ENCODE results near the gene MKI67. TPM values are rescaled to one million over a fixed set of nuclear protein-coding genes. Genes with fewer than 3 reads are reported as not detected.

The MKI67 gene
- total and polyA plus RNA-seq, 2 donors from 2014 or later = 0.04 to 2.4 TPM

- no peaks in the 10 kb centered on the region for H3K9me3 ChIP-seq (ENCODE audit: control insufficient read depth in 2 of 3, insufficient read depth in 1 of 3, low read length in 3 of 3)
- FAIRE-seq (no peak), DNase-seq (no peak)
- H3K9ac ChIP-seq (ENCODE audit: low read length in 3 of 3) = no peak overlapping the region
- intact Hi-C loops (cut with DNase I) = no loop called here
- no peak for TF ChIP-seq CTCF (IDR thresholded peaks at IDR 0.05; ENCODE audit: borderline replicate concordance, extremely low read depth, insufficient read depth)
- no peaks in the 10 kb centered on the region for H3K27me3 ChIP-seq (ENCODE audit: control insufficient read depth, insufficient read depth, low read length)
- H3K4me3 ChIP-seq (ENCODE audit: low read length in 3 of 3) = no peak overlapping the region
- peaks cover 0 to 4% (median 0%) of the 10 kb centered on the region in 3 donors for H3K36me3 ChIP-seq (ENCODE audit: control insufficient read depth in 2 of 3, insufficient read depth in 3 of 3, low read length in 3 of 3)
- H3K4me1 ChIP-seq (ENCODE audit: control insufficient read depth in 2 of 3, insufficient read depth in 2 of 3, low read depth in 1 of 3, low read length in 3 of 3) = no peaks in the 10 kb centered on the region
- H3K27ac ChIP-seq (ENCODE audit: low read depth in 2 of 2, low read length in 2 of 2) = no peak overlapping the region
Measured at GRCh38 chr10:128080641-128081040, 45.6 kb downstream of the MKI67 start.

- intact Hi-C loops (cut with DNase I) = no loop called here
- Histone ChIP-seq H3K9me3 (ENCODE audit: control insufficient read depth in 2 of 3, insufficient read depth in 1 of 3, low read length in 3 of 3) (no peaks in the 10 kb centered on the region), H3K4me1 (ENCODE audit: control insufficient read depth in 2 of 3, insufficient read depth in 2 of 3, low read depth in 1 of 3, low read length in 3 of 3) (no peaks in the 10 kb centered on the region), H3K27ac (ENCODE audit: low read depth in 2 of 2, low read length in 2 of 2) (no peak overlapping the region), H3K36me3 (ENCODE audit: control insufficient read depth in 2 of 3, insufficient read depth in 3 of 3, low read length in 3 of 3) (peaks cover 0 to 4% (median 0%) of the 10 kb centered on the region in 3 donors), H3K27me3 (ENCODE audit: control insufficient read depth, insufficient read depth, low read length) (no peaks in the 10 kb centered on the region), H3K4me3 (ENCODE audit: low read length in 3 of 3) (no peak overlapping the region), H3K9ac (ENCODE audit: low read length in 3 of 3) (no peak overlapping the region)
- TF ChIP-seq CTCF (IDR thresholded peaks at IDR 0.05; ENCODE audit: borderline replicate concordance, extremely low read depth, insufficient read depth) = no peak
- FAIRE-seq (no peak), DNase-seq (no peak)
Measured at GRCh38 chr10:128080231-128080630, 46.0 kb downstream of the MKI67 start.

DNA sequence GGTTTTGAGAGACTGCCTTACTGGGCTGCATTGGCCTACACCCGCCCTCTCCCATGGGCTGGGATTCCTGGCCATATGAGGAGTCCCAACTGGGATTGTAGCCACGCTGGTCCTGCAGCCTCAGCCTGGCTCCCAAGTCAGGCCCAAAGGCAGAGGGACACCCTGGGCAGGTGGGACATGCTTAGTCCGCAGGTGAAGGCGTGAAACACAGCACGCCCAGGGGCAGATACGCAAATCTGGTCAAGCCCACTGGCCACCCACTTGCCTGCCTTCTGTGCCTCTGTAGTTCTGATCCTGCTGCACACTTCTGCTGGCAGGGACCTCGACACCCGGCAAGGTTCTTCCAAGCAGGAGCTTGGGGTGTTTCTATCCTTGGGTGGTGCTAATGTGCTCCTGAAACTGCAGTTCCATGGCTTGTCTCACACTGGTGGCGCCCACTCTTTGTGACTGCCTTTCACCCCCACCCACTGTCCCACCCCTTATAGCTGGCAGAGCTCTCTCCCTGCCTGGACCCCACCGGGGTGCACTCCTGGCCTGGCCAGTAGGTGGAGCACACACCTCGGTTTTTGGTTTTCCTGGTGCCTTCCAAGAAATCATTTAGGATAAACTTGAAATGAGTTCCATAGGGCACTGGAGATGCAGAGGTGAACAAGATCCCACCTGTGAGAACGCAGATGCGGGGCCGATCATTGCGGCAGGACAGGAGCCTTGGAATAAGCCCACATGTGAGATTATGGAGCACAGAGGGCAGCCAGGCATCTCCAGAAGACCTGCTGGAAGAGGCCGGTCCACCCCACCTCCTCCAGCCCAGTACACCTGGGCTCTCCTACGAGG is 47.9 kb downstream of the MKI67 start:
- no peak overlapping the region for H3K9ac ChIP-seq (ENCODE audit: low read length in 3 of 3)
- TF ChIP-seq CTCF (IDR thresholded peaks at IDR 0.05; ENCODE audit: borderline replicate concordance, extremely low read depth, insufficient read depth) = peak; percentile 58
- peak in 3 of 5 donors; percentile 33 to 55 (median 54) for DNase-seq
- H3K4me1 ChIP-seq (ENCODE audit: control insufficient read depth in 2 of 3, insufficient read depth in 2 of 3, low read depth in 1 of 3, low read length in 3 of 3) = no peaks in the 10 kb centered on the region
- no peak overlapping the region for H3K4me3 ChIP-seq (ENCODE audit: low read length in 3 of 3)
- intact Hi-C loops (cut with DNase I) = no loop called here
- no peaks in the 10 kb centered on the region for H3K9me3 ChIP-seq (ENCODE audit: control insufficient read depth in 2 of 3, insufficient read depth in 1 of 3, low read length in 3 of 3)
- no peak for FAIRE-seq
- H3K27me3 ChIP-seq (ENCODE audit: control insufficient read depth, insufficient read depth, low read length) = no peaks in the 10 kb centered on the region
- H3K36me3 ChIP-seq (ENCODE audit: control insufficient read depth in 2 of 3, insufficient read depth in 3 of 3, low read length in 3 of 3) = peaks cover 0 to 4% (median 2%) of the 10 kb centered on the region in 3 donors
- no peak overlapping the region for H3K27ac ChIP-seq (ENCODE audit: low read depth in 2 of 2, low read length in 2 of 2)
